B cell (primary cell): ENCODE measurements around the gene DLL1. TPM values are rescaled to one million over a fixed set of nuclear protein-coding genes. Genes with fewer than 3 reads are reported as not detected.

Source experiments
- ATAC-seq: fragments of 200-7000 bp; cut with Tn5 transposase; one replicate; pipeline ENCODE4 v1.10.0; 2021; ENCODE audit warnings: low read depth, mild to moderate bottlenecking, moderate number of reproducible peaks, moderate library complexity
- CTCF ChIA-PET: fragments of 350-600 bp; sonication (Branson Sonifier 250); formaldehyde crosslinking; loops from one replicate; lab custom pipeline; 2021; ENCODE audit warnings: antibody characterized with exemption, inconsistent platforms; lab: Charles Lee
- POLR2A ChIA-PET: fragments of 350-600 bp; sonication (Branson Sonifier 250); formaldehyde crosslinking; loops from one replicate; lab custom pipeline; 2021; ENCODE audit warnings: antibody characterized with exemption; lab: Charles Lee
- DNase-seq: peaks from one replicate; pipeline ENCODE4 v3.0.0; 2013
- H2AFZ ChIP-seq: 2 replicates; pipeline ENCODE4 v1.6.1; 2012; ENCODE audit warnings: mild to moderate bottlenecking, low read depth, low read length; ENCODE audit not compliant: insufficient read depth, poor library complexity, severe bottlenecking
- H3K27ac ChIP-seq, 2 donors: 1 replicate in 1 of 2; 2 replicates in 1 of 2; pipeline ENCODE4 v1.5.1; 2012 to 2013; ENCODE audit warnings: low read length in 2 of 2, mild to moderate bottlenecking in 2 of 2, moderate library complexity in 1 of 2
- H3K27me3 ChIP-seq, 4 experiments: fragments of 200-600 bp in 1 of 4; sonication (generic) in 1 of 4; replicated peaks in 1 of 4; 1 replicate in 2 of 4; 2 replicates in 2 of 4; pipeline versions ENCODE4 v1.6.1 to v1.7.0; 2013 to 2016; ENCODE audit warnings: low read length in 3 of 4, mild to moderate bottlenecking in 2 of 4, mixed read lengths in 1 of 4, moderate library complexity in 1 of 4; ENCODE audit not compliant: insufficient read depth in 4 of 4, control insufficient read depth in 3 of 4; ENCODE audit errors: control extremely low read depth in 1 of 4
- H3K36me3 ChIP-seq, 2 experiments: replicated peaks in 1 of 2; 1 replicate in 1 of 2; 2 replicates in 1 of 2; pipeline versions ENCODE4 v1.6.1 to v1.7.1; 2013; ENCODE audit warnings: low read length in 1 of 2; ENCODE audit not compliant: insufficient read depth in 2 of 2, control insufficient read depth in 1 of 2; ENCODE audit errors: control extremely low read depth in 1 of 2, extremely low read depth in 1 of 2
- H3K4me1 ChIP-seq, 2 donors: fragments of 200-600 bp in 1 of 2; sonication (generic) in 1 of 2; 1 replicate in 1 of 2; 2 replicates in 1 of 2; pipeline versions ENCODE4 v1.5.1 to v1.6.1; 2013 to 2017; ENCODE audit warnings: low read length in 2 of 2; ENCODE audit not compliant: control insufficient read depth in 2 of 2, insufficient read depth in 2 of 2
- H3K4me2 ChIP-seq: replicated peaks from 2 replicates; pipeline ENCODE3; 2012; ENCODE audit warnings: mild to moderate bottlenecking, low read depth, low read length; ENCODE audit not compliant: poor library complexity, severe bottlenecking
- H3K4me3 ChIP-seq, 5 experiments: fragments of 200-600 bp in 1 of 5; sonication (generic) in 1 of 5; 1 replicate in 3 of 5; 2 replicates in 2 of 5; pipeline versions ENCODE4 v1.5.1 to v1.7.0; 2011 to 2016; ENCODE audit warnings: low read length in 4 of 5, mild to moderate bottlenecking in 4 of 5, low read depth in 2 of 5, control low read depth in 1 of 5, moderate library complexity in 1 of 5; ENCODE audit not compliant: insufficient read depth in 1 of 5; ENCODE audit errors: control extremely low read depth in 1 of 5, extremely low read depth in 1 of 5
- H3K79me2 ChIP-seq: fragments of 200-600 bp; sonication (generic); one replicate; pipeline ENCODE4 v1.6.0; 2016; ENCODE audit warnings: low read length; ENCODE audit not compliant: control insufficient read depth, insufficient read depth
- H3K9ac ChIP-seq: fragments of 200-600 bp; sonication (generic); 2 replicates; pipeline ENCODE4 v1.6.1; 2017; ENCODE audit warnings: mild to moderate bottlenecking, low read length, moderate library complexity
- H3K9me3 ChIP-seq, 3 donors: one replicate each; pipeline versions ENCODE4 v1.6.1 to v1.7.1; 2013; ENCODE audit warnings: low read length in 2 of 3; ENCODE audit not compliant: control insufficient read depth in 2 of 3, insufficient read depth in 1 of 3; ENCODE audit errors: control extremely low read depth in 1 of 3
- H4K20me1 ChIP-seq: 2 replicates; pipeline ENCODE4 v1.6.0; 2012; ENCODE audit warnings: mild to moderate bottlenecking, low read length; ENCODE audit not compliant: insufficient read depth, control insufficient read depth, poor library complexity, severe bottlenecking
- H3K27ac Mint-ChIP-seq: one replicate; pipeline ENCODE4 v1.8.0; 2021; ENCODE audit warnings: mixed read lengths
- H3K27me3 Mint-ChIP-seq: one replicate; pipeline ENCODE4 v1.8.0; 2021; ENCODE audit warnings: mixed read lengths
- H3K4me1 Mint-ChIP-seq: one replicate; pipeline ENCODE4 v1.8.0; 2021; ENCODE audit warnings: mixed read lengths
- H3K4me3 Mint-ChIP-seq: one replicate; pipeline ENCODE4 v1.8.0; 2021; ENCODE audit warnings: mixed read lengths
- H3K9me3 Mint-ChIP-seq: one replicate; pipeline ENCODE4 v1.8.0; 2022; ENCODE audit warnings: mixed read lengths; ENCODE audit not compliant: insufficient read depth
- CTCF ChIP-seq: fragments of 200-600 bp; IDR thresholded peaks from one replicate; pipeline ENCODE4 v1.8.0; 2022; ENCODE audit warnings: antibody characterized with exemption, mild to moderate bottlenecking
- EZH2 ChIP-seq: IDR thresholded peaks from 2 replicates; pipeline ENCODE4 v1.6.1; 2012; ENCODE audit warnings: borderline replicate concordance, low read depth, mild to moderate bottlenecking, moderate library complexity, low read length; ENCODE audit not compliant: insufficient read depth, poor library complexity, severe bottlenecking
- WGBS: methylation state at CpG from one replicate; pipeline ENCODE4 v1.1.5; 2013; ENCODE audit warnings: missing lambda C conversion rate; ENCODE audit not compliant: insufficient coverage; 5-methylcytosine and 5-hydroxymethylcytosine counted together
- intact Hi-C: fragments of 100-400 bp; cut with micrococcal nuclease; formaldehyde crosslinking; loops from one replicate; pipeline ENCODE4 v1.10.0; 2022
- polyA plus RNA-seq: library from polyadenylated mRNA; depleted of rRNA; stranded (reverse); fragments of >200 nt; gene quantifications from 2 replicates; pipeline ENCODE4 v1.2.3, GENCODE V29; 2012
- total RNA-seq, 2 donors: library from RNA; stranded (reverse); fragments of 120-200 nt in 1 of 2; gene quantifications; 1 replicate in 1 of 2; 2 replicates in 1 of 2; pipeline versions ENCODE4 v1.2.3 to v1.2.4, GENCODE V29; 2013 to 2022

Gene DLL1
- total and polyA plus RNA-seq, 2 donors (not counting 1 experiment from before 2014, with no cell fraction given): 1.6 to 6.8 TPM

GRCh38 chr6:170277893-170278742 lies 12.8 kb downstream of the DLL1 start:
- peak overlapping the region; percentile 7 for H3K4me2 ChIP-seq
- H3K4me3 Mint-ChIP-seq: no peak overlapping the region
- no peaks in the 10 kb centered on the region for H3K79me2 ChIP-seq
- no peak for DNase-seq
- TF ChIP-seq CTCF: no peak
- no peak for TF ChIP-seq EZH2
- intact Hi-C loops: no loop called here
- H3K27ac Mint-ChIP-seq: no peak overlapping the region
- no peak overlapping the region for H3K4me3 ChIP-seq
- ChIA-PET CTCF (interaction anchor here (1.2 kb wide), 1 partner anchor 17 kb away, joined by 3 read pairs; no protein-coding TSS in a partner anchor), POLR2A (no interaction called here)
- H3K27me3 ChIP-seq: peaks cover 0 to 2% (median 0%) of the 10 kb centered on the region in 4 experiments
- peaks cover 27% of the 10 kb centered on the region for H3K4me1 Mint-ChIP-seq
- no peak overlapping the region for H3K27ac ChIP-seq
- no peak for ATAC-seq
- peak overlapping the region; percentile 59 for H2AFZ ChIP-seq
- H3K9ac ChIP-seq: no peak overlapping the region
- no peaks in the 10 kb centered on the region for H4K20me1 ChIP-seq
- H3K36me3 ChIP-seq: no peaks in the 10 kb centered on the region
- no peaks in the 10 kb centered on the region for H3K9me3 Mint-ChIP-seq
- peaks cover 11 to 18% of the 10 kb centered on the region in 2 donors for H3K4me1 ChIP-seq
- peaks cover 18% of the 10 kb centered on the region for H3K27me3 Mint-ChIP-seq
- WGBS: 100% methylated on average over 3 of the region's 8 CpGs
- H3K9me3 ChIP-seq: peaks cover 0 to 36% (median 0%) of the 10 kb centered on the region in 3 donors
